Retinal pigment epithelial cell (primary cell): ENCODE data around the gene EPHA3.
A peak's percentile ranks its signal among the peaks of the same experiment; 100 is the strongest.
"Not testable (repeated sequence)": the region's sequence is repeated elsewhere in the genome, so short reads cannot be mapped to it uniquely, and the experiment has no call there.

Experiments
- DNase-seq: peaks from one replicate; pipeline ENCODE4 v3.0.0-alpha.2; 2010; ENCODE audit warnings: low read depth
- H3K4me3 ChIP-seq: 2 replicates; pipeline ENCODE4 v1.5.1; 2011; ENCODE audit warnings: mild to moderate bottlenecking, low read length, control low read depth, moderate library complexity
- CTCF ChIP-seq: conservative IDR thresholded peaks from 2 replicates; pipeline ENCODE4 v1.5.1; 2011; ENCODE audit warnings: low read depth, low read length, control low read depth, inconsistent platforms

Gene EPHA3

GRCh38 chr3:89332793-89333192 lies 225.4 kb downstream of the EPHA3 start:
- no peak for TF ChIP-seq CTCF
- no peak for DNase-seq
- H3K4me3 ChIP-seq: no peak overlapping the region

GRCh38 chr3:89335693-89336092 lies 228.3 kb downstream of the EPHA3 start:
- DNase-seq: no peak
- TF ChIP-seq CTCF: no peak
- H3K4me3 ChIP-seq: no peak overlapping the region

GRCh38 chr3:89340408-89340807 lies 233.0 kb downstream of the EPHA3 start:
- no peak overlapping the region for H3K4me3 ChIP-seq
- DNase-seq: no peak
- no peak for TF ChIP-seq CTCF

GRCh38 chr3:89344076-89344475 lies 236.7 kb downstream of the EPHA3 start:
- TF ChIP-seq CTCF: no peak
- no peak for DNase-seq

GRCh38 chr3:89350935-89351334 lies 243.5 kb downstream of the EPHA3 start:
- H3K4me3 ChIP-seq, DNase-seq: not testable (repeated sequence)

More at GRCh38 chr3:89344076-89344475, 236.7 kb downstream of the EPHA3 start:
- no peak overlapping the region for H3K4me3 ChIP-seq

- DNase-seq: no peak
- no peak for TF ChIP-seq CTCF
- no peak overlapping the region for H3K4me3 ChIP-seq
Measured at GRCh38 chr3:89353465-89353864, 246.0 kb downstream of the EPHA3 start.

GRCh38 chr3:89358281-89358680 lies 250.9 kb downstream of the EPHA3 start:
- no peak for TF ChIP-seq CTCF
- no peak for DNase-seq
- no peak overlapping the region for H3K4me3 ChIP-seq

GRCh38 chr3:89360156-89360555 lies 252.7 kb downstream of the EPHA3 start:
- H3K4me3 ChIP-seq: no peak overlapping the region
- no peak for TF ChIP-seq CTCF
- DNase-seq: peak; percentile 72
